COLO829 (cell line): Measurements from ENCODE around the gene RNASEH2A.

ENCODE experiments used
- DNase-seq: peaks from one replicate; pipeline ENCODE4 v3.0.0; 2012; ENCODE audit warnings: low spot score

Gene RNASEH2A

GRCh38 chr19:12806242-12807081, at the start of gene RNASEH2A:
RNASEH2A (plus strand) TSS chr19:12806584; CDS start chr19:12806674, 90 bp downstream.
- DNase-seq: peak; percentile 93

DNA sequence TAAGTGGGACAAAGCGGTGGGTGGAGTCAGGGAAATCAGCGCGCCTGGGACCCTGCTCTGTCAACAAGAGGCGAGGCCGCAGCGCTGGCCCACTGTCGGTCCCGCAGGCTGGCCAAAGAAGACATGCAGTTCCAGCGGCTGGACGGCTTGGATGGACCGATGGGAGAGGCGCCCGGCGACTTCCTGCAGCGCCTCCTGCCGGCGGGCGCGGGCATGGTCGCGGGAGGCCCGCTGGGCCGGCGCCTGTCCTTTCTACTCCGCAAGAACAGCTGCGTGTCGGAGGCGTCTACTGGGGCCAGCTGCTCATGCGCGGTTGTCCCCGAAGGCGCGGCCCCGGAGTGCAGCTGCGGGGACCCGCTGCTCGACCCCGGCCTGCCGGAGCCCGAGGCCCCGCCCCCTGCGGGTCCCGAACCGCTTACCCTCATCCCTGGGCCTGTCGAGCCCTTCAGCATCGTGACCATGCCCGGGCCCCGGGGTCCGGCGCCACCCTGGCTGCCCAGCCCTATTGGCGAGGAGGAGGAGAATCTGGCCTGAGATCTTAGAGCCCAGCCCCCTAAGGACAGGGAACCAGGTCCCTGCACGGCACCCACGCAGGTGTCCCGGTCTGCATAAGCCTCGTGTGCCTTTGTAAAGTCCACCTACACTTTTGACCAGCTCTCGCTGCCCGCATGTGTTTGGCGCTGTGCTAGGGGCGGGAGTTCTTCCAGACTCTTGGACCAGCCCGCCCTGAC, 48.7 kb upstream of the RNASEH2A start:
- DNase-seq: peak; percentile 54

- DNase-seq: no peak
Observed at GRCh38 chr19:12759686-12760085, 46.7 kb upstream of the RNASEH2A start.

GRCh38 chr19:12763100-12763499, 43.3 kb upstream of the RNASEH2A start:
- DNase-seq: no peak

- no peak for DNase-seq
Observed at GRCh38 chr19:12764698-12765097, 41.7 kb upstream of the RNASEH2A start.

DNA sequence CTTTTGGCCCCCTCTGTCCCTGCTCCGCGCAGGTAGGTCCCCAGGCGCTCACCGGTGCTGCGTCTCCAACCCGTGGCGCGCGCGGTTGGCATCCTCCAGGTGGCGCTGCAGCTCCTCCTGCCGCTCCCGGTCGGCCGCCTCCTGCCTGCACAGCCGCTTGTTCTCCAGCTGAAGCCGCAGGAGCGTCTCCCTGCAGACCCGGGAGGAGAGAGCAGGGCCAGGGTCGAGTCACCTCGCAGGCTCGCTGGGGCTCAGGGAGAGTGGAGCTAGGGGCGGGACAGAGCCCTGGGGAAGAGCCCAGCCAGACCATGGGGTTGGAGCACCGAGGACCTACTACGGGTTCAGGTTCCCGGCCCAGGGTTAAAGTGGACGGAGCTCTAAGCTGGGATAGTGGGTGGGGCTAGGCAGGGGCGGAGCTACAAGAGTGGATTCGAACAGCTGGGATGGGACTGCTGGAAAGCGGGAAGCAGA, 40.3 kb upstream of the RNASEH2A start:
- no peak for DNase-seq

DNA sequence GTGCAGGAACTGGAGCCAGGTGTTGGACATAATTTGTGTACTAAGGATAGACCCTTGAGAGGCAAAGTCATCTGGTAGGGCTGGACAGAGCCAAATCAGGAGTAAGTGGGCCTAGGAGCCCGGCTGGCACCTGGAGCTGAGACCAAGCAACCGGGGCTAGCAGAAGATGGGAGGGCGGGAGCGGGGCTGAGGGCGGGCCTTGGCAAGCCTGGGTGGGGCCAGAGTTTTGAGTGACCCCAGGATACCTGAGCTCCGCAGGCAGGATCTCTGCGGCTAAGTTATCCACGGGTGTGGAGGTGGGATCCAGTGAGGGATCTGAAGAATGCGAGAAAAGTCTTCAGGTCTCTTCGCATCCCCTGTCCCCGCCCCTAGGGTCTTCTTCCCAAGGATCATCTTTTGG, 39.2 kb upstream of the RNASEH2A start:
- DNase-seq: no peak

GRCh38 chr19:12767666-12768065, 38.7 kb upstream of the RNASEH2A start:
- DNase-seq: no peak

DNA sequence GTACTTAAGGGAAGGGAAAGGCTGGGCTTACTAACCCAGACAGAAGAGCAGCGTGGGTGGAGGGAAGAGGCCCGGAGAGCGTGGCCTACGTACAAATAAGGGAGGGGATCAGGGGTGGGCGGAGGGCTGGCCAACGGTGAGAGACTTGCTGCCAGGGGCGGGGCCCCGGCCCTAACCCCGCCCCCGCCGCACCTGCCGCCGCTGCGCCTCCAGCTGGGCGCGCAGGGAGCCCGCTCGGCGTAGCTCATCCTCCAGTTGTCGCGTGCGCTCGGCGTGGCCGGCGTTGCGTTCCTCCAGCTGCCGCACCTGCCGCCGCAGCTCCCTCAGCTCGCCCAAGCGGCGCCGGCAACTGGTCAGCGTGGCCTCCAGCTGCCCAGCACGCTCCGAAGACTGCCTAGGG, 36.7 kb upstream of the RNASEH2A start:
- no peak for DNase-seq

DNA sequence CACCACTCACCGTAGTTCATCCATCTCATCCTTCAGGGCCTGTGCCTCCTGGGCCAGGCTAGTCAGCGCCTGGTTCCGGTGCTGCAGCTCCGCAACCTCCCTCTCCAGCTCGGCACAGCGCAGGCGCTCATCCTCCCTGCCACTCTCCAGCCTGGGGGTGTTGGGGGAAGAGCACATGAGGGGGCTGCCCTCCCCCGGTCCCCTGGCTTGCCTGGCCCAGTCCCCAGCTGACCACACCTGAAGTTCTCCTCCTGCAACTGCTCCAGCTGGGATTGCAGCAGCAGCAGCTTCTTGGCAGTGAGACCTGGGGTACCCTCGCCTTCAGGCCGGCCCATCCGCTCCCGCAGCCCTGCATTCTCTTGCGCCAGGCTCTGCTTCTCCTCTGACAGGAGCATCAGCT, 35.5 kb upstream of the RNASEH2A start:
- DNase-seq: no peak

DNA sequence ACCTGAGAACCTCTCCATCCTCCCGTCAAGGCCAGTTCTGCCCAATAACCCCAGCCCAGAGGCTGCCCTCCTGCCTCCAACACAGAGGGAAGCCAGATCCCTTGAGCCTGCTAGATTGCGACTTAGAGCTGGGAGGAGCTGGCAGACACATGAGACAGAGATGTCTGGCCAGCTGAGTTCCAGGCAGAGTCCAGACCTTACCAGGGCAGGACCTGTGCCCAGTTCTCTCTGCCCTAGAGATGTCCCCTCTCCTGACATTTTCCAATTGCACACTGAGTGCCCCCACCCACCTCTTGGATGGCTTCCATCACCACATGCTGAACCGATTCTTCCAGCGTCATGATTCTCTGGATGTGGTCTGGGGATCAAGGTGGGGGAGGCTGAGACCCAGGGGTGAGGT, 34.1 kb upstream of the RNASEH2A start:
- no peak for DNase-seq

GRCh38 chr19:12773571-12773970, 32.8 kb upstream of the RNASEH2A start:
- DNase-seq: no peak

- no peak for DNase-seq
Observed at GRCh38 chr19:12774588-12775555, 31.5 kb upstream of the RNASEH2A start, which contains the start of gene HOOK2. HOOK2 (minus strand) TSS chr19:12775552; CDS start chr19:12775449, 103 bp downstream.

GRCh38 chr19:12777217-12778016, 29.0 kb upstream of the RNASEH2A start:
- no peak for DNase-seq

GRCh38 chr19:12778017-12778904, 28.1 kb upstream of the RNASEH2A start:
- DNase-seq: no peak

DNA sequence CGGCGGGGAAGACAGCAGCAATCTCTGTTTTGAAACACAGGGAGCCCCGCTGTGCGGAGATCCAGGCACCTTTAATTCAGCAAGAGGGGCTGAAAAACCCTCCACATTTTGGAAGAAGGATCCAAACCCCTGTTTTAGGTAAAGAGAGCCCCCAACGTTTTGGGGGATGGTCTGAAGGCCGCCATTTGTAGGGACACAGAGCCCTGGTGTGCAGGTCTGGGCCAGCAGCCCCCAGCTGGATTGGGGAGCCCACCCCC, 27.6 kb upstream of the RNASEH2A start:
- DNase-seq: no peak

GRCh38 chr19:12779162-12779993, 27.0 kb upstream of the RNASEH2A start:
- DNase-seq: no peak

GRCh38 chr19:12782174-12782423, 24.3 kb upstream of the RNASEH2A start:
- DNase-seq: no peak

DNA sequence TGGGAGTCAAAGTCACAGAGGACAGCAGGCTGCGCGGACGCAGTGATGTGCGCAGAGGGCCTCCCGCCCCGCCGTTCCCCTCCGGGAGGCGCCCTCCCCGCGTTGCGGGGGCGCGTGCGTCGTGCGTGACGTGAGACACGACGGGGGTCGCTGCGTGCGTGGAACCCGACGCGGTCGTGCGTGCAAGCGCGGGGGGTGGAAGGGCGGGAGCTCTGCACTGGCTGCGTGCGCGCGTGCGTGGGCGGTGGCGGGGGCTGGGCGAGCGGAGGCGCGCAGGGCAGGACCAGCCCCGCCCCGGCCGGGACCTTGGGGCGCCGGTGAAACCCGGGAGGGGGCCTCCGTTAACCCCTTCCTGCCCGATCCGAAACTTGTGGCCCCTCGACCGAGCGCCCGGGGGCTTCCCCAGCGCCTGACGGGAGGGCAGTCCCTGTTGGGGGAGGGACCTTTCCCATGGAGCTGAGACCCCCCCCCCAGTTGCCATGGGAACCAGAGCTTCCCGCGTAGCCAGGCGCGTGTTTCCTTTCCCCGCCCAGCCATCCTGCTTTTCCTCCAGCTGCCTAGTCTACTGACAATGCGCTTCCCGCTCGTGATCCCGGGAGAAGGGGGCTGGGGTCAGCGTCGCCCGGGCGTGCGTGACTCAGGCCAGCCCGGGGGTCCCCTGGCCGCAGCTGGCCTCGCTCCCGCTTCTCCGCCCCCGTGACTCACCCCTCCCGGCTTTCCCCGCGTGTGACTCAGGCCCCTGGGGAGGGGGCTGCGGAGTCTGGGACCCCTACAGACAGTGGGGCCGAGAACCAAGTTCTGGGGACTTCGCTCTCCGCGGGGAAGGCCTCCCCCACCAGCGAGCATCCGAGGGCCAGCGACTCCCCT, 23.7 kb upstream of the RNASEH2A start:
- DNase-seq: peak; percentile 61
